HG02759 (cell line): ENCODE measurements around the gene GADD45G.

Experiments
- ATAC-seq: cut with Tn5 transposase; IDR thresholded peaks from one replicate; pipeline ENCODE4 v1.9.1; 2021; ENCODE audit warnings: mild to moderate bottlenecking, moderate library complexity; ENCODE audit not compliant: unreplicated experiment

GADD45G gene

DNA sequence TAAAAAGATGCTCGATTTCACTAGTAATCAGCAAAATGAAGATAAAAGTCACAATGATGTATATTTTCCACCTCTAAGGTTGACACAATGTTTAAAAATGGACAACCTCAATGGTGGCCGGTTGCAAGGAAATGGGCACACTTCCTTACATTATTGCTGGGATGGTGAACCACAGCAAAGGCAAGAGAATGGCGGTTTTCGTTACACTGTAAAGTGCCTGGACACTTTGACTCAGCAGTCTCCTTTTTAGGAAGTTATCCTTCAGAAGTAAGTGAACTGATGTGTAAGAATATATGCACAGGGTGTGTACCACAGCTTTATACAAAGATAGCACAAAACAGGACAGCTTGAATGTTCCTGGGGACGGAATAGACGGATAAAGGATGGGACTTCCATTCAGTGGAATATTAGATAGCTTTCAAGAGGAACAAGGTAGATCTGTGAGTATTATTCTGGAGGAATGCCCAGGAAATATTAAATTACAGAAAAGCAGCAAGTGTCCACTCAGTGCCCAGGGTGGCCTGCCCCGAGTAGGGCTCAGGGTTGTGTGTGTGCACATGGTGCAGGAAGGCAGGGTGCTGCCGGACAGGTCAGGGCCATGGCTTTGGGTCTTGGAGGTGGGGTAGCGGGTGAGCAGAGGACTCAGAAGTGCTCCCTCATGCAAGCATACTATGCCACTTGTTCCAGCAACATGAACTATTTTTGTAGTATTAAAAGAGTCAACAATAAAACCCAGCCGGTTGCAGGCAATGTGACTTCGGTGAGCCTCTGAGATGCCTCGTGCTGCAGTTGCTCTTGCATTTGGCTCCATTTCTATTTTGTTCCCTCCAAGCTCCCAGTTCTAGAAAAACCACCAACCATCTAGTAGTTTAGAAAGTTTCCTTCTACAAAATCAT, 24.5 kb downstream of the GADD45G start:
- no peak for ATAC-seq

DNA sequence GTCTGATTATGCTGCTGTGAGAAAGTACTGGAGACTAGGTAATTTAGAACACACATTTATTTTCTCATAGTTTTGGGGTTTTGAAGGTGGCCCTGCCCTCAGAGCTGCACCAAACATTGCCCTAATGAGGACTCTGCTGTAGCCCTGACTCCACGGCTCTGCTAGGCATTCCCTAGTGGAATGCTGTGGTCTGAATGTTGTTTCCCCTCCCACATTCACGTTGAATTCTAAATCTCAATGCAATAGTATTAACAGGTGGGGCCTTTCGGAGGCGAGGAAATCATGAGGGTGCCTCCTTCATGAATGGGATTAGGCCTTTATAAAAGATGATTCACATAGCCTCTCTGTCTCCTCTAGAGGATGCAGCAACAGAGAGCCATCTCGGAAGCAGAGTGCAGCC, 25.7 kb downstream of the GADD45G start:
- ATAC-seq: no peak

DNA sequence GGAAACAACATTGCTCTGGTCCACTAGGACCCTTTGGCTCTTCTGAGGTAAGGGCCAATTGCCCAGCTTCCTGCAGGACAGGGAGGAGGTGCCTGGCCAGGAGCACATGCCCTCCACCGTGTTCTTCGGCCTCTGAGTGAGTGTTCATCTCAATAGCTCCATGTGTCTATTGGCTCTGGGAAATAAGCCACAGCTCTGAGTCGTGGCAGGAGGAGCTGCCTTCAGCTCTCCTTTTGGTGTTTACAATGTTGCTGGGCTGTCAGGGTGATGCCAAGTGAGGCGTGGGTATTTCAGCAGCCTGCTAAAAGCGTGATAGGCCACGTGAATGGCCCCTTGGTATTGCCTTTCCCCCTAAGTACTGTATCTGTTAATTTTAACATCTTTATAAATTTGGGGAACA, 26.6 kb downstream of the GADD45G start:
- no peak for ATAC-seq

DNA sequence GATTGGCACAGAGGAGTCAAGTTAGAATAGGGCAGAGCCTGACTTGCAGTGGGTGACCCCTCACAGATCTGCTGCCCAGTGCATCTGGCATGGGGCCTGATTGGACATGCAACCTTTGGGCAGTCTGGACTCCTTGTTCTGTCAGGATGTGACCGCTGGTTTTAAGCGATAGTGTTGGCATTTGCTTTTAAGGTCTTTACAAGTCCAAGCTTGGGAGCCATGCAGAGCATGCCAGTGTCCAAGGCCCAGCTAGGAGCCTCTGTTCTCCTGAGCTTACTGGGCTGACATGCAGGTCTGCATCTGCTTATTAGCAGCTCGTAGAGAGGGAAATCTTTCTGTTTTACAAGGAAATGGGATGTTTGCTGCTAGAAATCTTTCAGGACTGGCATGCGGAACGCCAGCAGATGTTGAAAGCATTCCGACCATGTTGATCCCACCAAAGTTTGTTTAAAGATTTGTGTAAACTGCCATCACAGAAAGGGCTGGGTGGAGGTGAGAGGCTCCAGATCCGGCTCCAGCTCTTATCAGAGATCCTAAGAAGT, 27.5 kb downstream of the GADD45G start:
- no peak for ATAC-seq

DNA sequence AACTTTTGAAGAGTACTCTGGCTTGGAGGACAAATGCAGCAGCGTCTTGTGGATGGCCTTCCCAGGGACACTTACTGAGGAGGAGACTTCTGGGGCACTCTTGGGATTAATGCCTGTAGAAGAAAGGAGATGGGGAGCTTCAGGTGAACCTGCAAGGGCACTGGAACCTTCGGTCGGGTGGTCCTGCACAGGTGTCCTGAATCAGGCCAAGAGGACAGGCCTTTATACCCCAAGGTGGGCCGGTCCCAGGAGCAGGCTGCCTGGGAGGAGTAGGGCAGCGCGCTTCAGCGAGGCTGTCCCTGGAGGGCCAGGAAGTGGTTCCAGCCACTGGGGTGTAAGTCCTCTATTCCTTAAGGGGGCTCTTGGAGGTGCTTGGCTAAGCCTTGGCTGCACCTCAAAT, 27.9 kb downstream of the GADD45G start:
- no peak for ATAC-seq

DNA sequence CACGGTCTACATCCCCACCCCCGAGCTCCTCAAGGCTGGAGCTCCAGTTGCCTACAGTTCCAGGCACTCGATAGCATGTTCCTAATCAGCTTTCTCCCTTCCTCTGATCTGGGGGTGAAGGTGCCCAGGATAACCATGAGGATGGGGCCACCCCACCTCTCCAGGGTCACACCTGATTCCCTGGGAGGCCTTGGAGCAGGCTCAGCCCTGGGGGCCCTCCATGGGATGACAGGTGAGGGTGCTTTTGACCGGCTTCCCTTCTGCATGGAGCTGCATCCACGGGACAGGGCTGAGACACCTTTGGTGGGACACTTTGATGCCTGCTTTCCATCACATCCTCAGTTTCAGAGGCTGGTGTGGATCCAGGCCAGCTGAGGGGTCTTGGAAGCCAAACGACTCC, 28.6 kb downstream of the GADD45G start:
- ATAC-seq: no peak

DNA sequence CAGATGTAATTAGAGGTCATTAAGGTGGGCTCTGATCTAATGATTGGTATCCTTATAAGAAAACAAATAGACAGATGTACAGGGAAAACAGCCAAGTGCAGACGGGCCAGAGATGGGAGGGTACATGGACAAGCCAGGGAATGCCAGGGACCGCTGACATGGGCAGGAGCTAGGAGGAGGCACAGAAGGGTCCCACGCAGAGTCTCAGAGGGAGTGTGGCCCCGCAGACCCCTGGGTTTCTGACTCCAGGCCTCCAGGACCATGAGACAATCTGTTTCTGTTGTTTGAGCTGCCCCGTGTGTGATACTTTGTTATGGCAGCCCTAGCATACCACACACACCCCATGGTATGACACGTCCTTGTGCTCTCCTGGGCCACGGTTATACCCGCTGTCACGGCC, 29.1 kb downstream of the GADD45G start:
- no peak for ATAC-seq

DNA sequence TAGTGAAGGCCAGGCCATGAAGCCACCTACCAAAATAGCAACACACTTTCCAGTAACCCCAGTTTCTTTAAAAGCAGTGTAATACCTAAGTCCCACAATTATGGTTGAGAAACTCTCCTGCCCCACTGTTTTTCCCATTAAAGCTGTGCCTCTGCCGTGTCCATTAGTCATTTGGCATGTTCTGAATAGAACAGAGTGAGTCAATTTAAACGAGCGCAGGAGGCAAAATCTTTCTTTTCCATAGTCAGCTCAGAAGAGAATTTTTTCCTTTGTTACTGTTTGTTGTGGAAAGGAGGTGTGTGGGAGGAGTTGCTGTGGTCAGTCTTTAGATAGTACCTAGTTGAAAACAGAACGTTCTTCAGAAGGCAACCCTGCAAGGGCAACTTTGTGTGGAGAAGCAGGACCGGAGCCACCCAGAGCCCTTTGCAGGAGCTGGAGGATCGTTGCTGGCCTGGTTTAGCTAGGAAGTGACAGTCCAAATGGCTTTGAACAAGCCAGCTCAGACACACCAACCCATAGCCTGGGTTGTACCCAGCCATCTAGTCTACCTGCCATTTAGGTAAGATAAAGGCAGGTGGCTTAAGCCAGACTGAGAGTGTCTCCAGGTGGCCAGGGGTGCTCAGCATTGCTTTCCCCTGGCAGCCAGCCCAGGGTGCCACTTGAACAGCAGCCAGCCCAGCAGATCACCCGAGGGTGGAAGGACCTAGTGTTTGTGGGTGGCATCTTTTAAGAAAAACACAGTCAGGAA, 30.4 kb downstream of the GADD45G start:
- ATAC-seq: no peak

DNA sequence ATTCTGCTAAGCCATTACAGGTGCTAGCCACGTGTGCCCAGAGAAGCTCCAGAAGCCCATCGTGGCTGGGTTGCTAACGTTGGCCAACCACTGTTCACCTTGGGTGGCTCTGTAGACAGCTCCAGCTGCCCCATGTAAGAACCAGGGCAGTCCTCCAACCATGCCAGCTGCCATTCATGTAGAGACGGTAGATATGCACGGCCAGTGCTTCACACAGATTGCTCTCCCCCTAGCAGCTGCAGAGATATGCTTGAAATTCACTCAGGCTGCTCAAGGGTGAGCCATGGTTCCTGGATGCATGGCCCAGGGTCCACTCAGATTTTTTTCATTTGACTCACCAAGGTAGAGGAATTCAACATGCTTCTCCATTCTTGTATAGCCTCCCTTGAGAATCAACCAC, 31.0 kb downstream of the GADD45G start:
- no peak for ATAC-seq

DNA sequence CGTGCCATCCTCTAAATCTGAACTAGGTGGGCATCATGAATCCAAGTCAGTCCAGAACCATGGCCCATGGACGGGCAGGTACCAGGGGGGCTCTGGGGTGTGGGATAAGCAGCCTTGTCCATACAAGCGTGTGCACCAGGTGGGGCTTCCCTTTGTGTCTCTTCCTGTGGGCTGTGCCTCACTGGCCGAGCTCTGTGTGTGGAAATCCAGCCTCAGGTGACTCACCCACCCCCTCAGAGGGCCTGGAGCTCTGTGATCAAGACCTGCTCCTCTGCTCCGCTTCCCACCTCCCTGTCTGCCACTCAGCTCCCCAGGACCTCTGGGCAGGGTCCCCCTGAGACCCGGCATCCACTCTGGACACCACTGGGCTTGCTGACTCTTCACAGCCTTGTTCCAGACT, 33.0 kb downstream of the GADD45G start:
- ATAC-seq: no peak

DNA sequence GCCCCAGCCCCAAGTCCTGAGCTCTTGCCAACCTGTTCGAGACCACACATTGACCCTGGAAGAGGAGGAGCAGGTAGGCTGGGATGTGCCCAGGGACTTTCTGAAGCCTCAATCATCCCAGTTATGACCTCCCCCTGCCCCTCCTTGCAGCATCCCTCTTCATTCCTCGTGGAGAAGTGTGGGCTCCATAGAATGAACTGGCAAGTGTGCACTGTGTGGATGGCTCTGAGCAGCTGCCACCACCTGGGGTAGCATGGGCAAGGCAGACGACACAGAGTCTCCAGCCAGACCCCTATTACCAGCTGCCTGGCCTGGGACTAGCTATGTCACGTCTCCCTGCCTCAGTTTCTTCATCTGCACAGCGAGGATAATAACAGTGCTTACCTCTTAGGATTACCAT, 33.5 kb downstream of the GADD45G start:
- ATAC-seq: no peak

DNA sequence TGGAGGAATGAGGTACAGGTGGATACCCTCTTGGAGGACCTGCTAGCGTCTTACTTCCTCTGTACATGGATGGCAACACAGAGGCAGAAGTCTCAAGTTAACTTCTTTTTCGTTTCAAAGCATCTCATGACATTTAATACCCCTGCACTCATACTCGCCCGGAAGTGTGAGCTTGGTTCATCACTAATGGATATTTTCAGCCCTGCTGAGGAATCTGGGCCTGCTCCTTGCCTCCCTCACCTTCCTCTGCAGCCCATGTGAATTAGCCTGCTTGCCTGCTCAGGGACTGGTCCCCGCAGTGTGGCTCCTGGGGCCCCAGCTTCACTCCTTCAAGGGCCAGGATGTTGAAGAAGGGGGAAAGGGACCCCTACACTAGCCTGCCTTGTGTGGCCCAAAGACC, 34.1 kb downstream of the GADD45G start:
- no peak for ATAC-seq

DNA sequence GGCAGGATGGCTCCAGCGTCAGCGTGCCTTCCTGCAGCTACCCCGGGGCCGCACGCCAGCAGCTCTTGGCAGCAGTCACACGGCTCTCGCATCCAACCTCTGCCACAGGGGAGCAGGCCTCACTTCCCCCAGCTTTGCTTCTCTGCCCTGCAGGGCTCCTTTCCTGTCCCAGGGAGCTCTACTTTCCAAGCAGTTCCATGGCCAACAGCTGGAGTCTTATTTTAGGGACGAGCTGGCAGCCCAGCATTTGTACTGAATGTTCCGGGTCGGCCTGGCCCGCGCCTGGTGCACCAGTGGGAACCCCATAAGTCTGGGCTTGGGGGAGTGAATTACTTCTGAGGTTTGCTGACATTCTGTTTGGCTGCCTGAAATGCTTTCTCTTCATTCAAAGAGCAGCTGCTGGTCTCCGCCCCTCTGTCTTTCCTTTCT, 34.6 kb downstream of the GADD45G start:
- ATAC-seq: no peak

DNA sequence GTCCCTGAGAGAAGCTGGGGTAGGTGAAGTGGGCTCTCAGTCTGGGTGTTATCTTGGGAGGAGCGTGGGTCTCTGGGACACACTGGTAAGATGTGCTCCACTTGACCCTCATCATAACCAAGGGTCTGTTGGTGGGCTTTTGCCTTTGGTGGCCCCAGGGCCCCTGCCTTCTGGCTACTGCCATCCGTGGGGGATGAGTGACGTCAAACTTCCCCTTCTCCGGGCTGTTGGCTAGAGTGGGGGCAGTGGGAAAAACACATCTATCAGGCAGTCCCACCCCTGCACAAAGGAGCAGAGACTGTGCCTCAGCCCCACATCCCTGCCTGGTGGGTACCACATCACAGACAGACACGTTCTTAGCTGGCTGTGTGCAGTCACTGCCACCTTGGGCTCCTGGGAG, 35.1 kb downstream of the GADD45G start:
- no peak for ATAC-seq

DNA sequence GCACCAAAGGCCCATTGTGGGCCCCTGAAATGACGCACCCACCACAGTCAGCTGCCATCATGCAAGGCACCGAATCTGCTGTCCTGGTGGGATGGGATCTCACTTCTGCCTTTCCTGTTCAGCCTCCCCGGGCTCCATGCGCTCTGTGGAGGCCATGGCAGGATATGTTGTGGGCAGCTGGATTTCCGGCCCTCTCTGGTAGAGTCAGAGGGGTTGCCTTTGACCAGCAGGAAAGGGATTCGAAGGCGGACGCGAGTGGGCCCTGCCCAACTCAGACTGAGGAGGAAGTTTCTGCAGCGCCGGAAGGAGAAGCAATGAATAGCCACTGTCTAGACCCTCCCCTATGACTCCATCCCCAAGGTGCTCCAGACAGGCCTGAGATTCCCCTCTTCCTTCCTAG, 35.5 kb downstream of the GADD45G start:
- ATAC-seq: no peak

DNA sequence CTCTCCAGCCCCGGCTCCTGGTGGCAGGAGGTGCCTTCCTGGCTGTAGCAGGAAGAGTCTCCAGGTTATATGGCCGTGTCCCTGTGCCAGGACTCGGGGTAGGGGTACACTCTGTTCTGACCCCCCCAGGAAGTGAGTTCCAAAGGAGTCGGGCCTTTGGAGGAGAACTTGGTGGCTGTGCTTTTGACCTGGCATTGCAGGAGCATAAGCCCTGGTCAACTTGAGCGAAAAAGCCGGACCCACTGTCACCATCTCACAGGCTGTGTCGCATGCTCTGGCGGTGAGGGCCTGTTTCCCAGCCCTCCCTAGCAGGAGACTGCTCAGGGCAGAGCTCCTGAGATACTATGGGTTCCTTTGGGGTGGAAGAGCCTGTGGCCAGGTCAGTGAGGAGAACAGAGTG, 36.0 kb downstream of the GADD45G start:
- ATAC-seq: no peak

DNA sequence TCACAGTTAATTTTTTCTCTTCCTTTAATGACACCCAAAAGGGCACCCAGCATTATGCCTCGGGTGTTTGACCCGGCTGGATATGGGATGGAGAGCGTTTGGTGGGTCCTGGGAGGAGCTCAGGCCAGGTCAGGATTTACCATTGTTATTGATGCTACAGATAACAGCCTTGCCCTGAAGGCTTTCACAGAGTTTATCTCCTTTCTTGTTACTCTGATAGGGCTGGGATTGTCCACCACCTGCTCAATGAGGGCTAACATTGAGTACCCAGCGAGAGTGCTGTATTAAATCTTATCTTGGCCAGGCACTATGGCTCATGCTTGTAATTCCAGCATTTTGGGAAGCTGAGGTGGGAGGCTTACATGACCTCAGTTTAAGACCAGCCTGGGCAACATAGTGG, 37.2 kb downstream of the GADD45G start:
- ATAC-seq: no peak

DNA sequence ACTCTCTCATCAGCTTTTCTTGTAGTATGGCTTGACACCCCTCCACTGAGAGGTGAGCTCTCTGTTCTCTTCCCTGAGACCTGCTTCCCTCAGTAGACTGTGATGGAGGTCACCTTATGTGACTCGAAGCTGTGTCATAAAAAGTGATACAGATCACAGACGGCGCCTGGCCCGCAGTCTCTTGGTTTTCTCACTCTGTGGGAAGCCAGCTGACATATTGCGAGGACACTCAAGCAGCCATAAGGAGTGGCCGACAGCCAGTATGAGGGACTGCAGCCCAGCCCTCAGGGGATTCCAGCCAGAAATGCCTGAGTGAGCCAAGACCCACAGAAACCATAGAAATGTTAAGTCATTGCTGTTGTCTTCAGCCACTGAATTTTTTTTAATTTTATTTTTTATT, 38.0 kb downstream of the GADD45G start:
- ATAC-seq: no peak

DNA sequence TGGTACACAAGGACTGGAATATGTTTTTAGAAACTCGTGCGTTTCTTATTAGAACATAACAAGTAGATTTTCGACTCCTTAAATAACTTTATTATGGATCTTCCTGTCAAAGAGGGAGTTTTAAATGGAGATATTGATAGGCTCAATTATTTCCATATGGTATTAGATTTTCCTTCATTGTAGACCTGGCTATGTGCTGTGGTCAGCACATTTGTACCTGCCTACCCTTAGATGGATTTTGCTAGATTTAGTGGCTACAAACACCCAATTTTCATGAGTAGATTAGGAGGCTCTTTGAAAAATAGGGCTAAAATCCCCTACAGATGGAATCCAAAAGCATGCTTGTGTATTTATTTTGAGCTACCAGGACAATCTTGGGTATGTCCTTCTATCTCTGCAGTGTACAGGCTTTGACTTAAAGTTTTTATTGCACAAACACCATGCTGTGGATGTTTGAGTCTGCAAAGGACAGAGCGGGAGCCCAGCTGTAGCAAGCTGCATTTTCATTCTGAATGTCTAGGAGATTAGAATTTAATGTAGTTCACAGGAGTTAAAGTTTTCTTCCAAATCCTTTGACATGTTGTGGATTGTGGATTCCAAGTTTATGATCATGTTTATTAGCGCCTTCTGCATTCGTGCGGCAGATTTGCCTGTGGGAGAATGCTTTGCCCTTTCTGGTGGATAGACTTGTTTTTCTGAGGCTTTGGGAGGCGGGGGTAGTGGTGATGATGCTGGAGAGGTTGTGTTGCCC, 41.6 kb downstream of the GADD45G start:
- no peak for ATAC-seq

DNA sequence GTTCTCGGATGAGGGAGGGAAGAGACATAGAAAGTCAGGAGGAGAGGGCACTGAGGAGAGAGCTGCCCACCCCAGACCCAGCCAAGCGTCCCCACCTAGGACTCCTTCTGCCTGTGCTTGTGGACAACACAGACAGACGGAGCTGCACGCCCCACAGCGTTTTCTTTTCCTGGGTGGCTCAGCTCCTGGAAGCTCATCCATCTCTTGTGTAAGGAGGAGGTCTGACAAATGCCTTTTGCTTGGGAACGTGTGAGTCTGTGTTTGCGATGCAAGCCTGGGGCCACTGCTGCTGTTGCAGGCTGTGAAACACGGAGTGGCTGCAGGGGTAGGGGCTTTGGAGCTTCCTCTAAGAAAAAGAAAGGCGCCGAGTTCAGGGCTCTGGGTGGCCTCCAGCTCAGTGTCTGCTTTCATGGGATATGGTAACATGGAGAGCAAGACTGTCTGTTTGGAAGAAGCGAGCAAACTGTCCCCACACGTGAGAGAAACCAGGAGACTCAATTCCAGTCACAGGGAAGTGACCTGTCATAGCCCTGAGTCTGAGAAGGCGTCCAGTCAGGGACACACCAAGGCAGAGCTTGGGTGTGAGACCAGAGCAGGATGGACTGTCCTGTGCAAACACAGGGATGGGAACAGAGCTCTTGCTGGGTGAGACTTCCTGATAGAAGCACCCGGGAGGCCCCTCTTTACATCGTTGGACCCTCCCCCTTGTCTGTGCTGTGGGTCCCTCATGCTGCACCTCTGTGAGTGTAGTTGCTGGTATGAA, 42.7 kb downstream of the GADD45G start:
- ATAC-seq: no peak
